Erythroblast (primary cell): ENCODE results near the gene AXIN1.

Source experiments
- GATA1 ChIP-seq: IDR thresholded peaks from 2 replicates; pipeline ENCODE4 v1.6.1; 2011; ENCODE audit warnings: low read depth, mild to moderate bottlenecking, control low read depth, low read length, moderate library complexity
- POLR2A ChIP-seq: IDR thresholded peaks from 2 replicates; pipeline ENCODE4 v1.6.1; 2011; ENCODE audit warnings: mild to moderate bottlenecking, low read length

DNA sequence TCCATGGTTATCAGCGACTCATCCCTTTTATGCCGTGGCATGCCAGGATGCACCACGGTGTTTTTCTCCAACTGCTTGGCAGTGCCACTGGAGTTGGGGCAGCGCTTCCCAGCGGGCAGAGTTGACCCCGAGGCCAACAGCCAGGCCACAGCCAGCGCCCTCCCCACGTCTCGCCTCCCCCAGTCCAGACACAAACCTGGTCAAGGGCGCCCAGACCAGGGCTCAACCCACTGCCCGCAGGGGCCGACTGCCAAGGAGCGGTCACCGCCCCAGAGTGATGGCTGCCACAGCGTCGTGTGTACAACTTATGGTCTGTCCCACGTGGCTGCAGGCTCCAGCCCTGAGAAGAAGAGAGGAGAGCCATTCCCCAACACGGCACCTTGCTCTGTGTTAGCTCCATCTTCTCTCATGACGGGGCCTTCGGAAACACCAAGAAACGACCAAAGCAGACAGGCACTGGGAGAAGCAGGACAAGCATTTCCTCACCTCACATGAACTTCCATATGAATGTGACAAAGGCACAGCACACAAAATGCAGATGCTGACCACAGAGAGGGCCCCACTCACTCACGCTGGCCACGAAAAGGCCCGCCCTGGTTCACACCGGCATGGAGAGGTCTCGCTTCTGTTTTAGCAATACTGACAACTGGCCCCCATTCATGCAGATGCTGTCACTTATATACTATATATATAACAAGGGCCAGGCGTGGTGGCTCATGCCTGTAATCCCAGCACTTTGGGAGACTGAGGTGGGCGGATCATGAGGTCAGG lies 27.0 kb downstream of the AXIN1 start:
- TF ChIP-seq POLR2A: no peak
- TF ChIP-seq GATA1: no peak
